GM19452 (cell line): ENCODE data around the gene SLC16A2.

Source experiments
- ATAC-seq: cut with Tn5 transposase; IDR thresholded peaks from one replicate; pipeline ENCODE4 v1.9.1; 2021; ENCODE audit not compliant: unreplicated experiment

SLC16A2 gene

GRCh38 chrX:74535086-74535407 lies 113.8 kb downstream of the SLC16A2 start:
- ATAC-seq = no peak

GRCh38 chrX:74535408-74536151 lies 114.3 kb downstream of the SLC16A2 start:
- no peak for ATAC-seq

- ATAC-seq = peak; percentile 74
These were observed 115.0 kb downstream of the SLC16A2 start for GRCh38 chrX:74536152-74536831.

- peak; percentile 15 for ATAC-seq
These were observed 115.6 kb downstream of the SLC16A2 start for GRCh38 chrX:74536832-74537371.

- ATAC-seq = no peak
These were observed 119.4 kb downstream of the SLC16A2 start for GRCh38 chrX:74540635-74541249.

GRCh38 chrX:74545880-74546523 lies 124.7 kb downstream of the SLC16A2 start:
- ATAC-seq = no peak

GRCh38 chrX:74546984-74547383 lies 125.7 kb downstream of the SLC16A2 start:
- no peak for ATAC-seq

GRCh38 chrX:74550295-74550802 lies 129.1 kb downstream of the SLC16A2 start:
- ATAC-seq = peak; percentile 85

GRCh38 chrX:74551934-74552333 lies 130.6 kb downstream of the SLC16A2 start:
- ATAC-seq = no peak

- ATAC-seq = no peak
These were observed 136.1 kb downstream of the SLC16A2 start for GRCh38 chrX:74557378-74557777.

- ATAC-seq = no peak
These were observed 156.8 kb downstream of the SLC16A2 start for GRCh38 chrX:74578137-74578536.

- ATAC-seq = no peak
These were observed 158.4 kb downstream of the SLC16A2 start for GRCh38 chrX:74579597-74580198.
